CD14-positive monocyte (primary cell): ENCODE measurements around the gene MYO3B. TPM values are rescaled to one million over a fixed set of nuclear protein-coding genes. Genes with fewer than 3 reads are reported as not detected.

Experiments used
- DNase-seq, 3 donors: peaks; one replicate each; pipeline ENCODE4 v3.0.0-alpha.2; 2011 to 2022
- H2AFZ ChIP-seq: 2 replicates; pipeline ENCODE4 v1.6.0; 2012; ENCODE audit warnings: mild to moderate bottlenecking, low read depth, low read length, inconsistent platforms; ENCODE audit not compliant: insufficient read depth, poor library complexity, severe bottlenecking
- H3K27ac ChIP-seq, 2 donors: 1 replicate in 1 of 2; 2 replicates in 1 of 2; pipeline ENCODE4 v1.5.1; 2012 to 2013; ENCODE audit warnings: low read length in 2 of 2, control low read depth in 1 of 2, inconsistent platforms in 1 of 2, low read depth in 1 of 2, mild to moderate bottlenecking in 1 of 2
- H3K27me3 ChIP-seq, 2 donors: one replicate each; pipeline versions ENCODE4 v1.6.0 to v1.6.1; 2011 to 2013; ENCODE audit warnings: low read length in 2 of 2; ENCODE audit not compliant: control insufficient read depth in 2 of 2, insufficient read depth in 2 of 2
- H3K36me3 ChIP-seq, 2 donors: replicated peaks in 1 of 2; 1 replicate in 1 of 2; 2 replicates in 1 of 2; pipeline versions ENCODE4 v1.5.1 to v1.6.1; 2012 to 2013; ENCODE audit warnings: low read length in 2 of 2, control low read depth in 1 of 2, inconsistent platforms in 1 of 2, mild to moderate bottlenecking in 1 of 2; ENCODE audit not compliant: insufficient read depth in 2 of 2, control insufficient read depth in 1 of 2
- H3K4me1 ChIP-seq, 2 donors: 1 replicate in 1 of 2; 2 replicates in 1 of 2; pipeline versions ENCODE4 v1.5.1 to v1.6.1; 2012 to 2013; ENCODE audit warnings: low read length in 2 of 2, control low read depth in 1 of 2, inconsistent platforms in 1 of 2, mild to moderate bottlenecking in 1 of 2, moderate library complexity in 1 of 2; ENCODE audit not compliant: insufficient read depth in 2 of 2, control insufficient read depth in 1 of 2
- H3K4me2 ChIP-seq: replicated peaks from 2 replicates; pipeline ENCODE3; 2012; ENCODE audit warnings: low read length, moderate library complexity, mild to moderate bottlenecking; ENCODE audit not compliant: poor library complexity, severe bottlenecking; ENCODE audit errors: extremely low read depth
- H3K4me3 ChIP-seq, 3 experiments: fragments of 200-600 bp in 1 of 3; sonication (generic) in 1 of 3; replicated peaks in 1 of 3; 1 replicate in 2 of 3; 2 replicates in 1 of 3; pipeline ENCODE4 v1.5.1; 2011 to 2013; ENCODE audit warnings: low read length in 3 of 3, mild to moderate bottlenecking in 3 of 3, control low read depth in 2 of 3, low read depth in 2 of 3, inconsistent platforms in 1 of 3, moderate library complexity in 1 of 3
- H3K79me2 ChIP-seq: 2 replicates; pipeline ENCODE4 v1.6.0; 2012; ENCODE audit warnings: mild to moderate bottlenecking, control low read depth, inconsistent platforms, low read length, moderate library complexity; ENCODE audit not compliant: insufficient read depth
- H3K9ac ChIP-seq: 2 replicates; pipeline ENCODE4 v1.6.0; 2017; ENCODE audit warnings: low read length, mild to moderate bottlenecking; ENCODE audit not compliant: insufficient read depth, poor library complexity, severe bottlenecking
- H3K9me3 ChIP-seq, 2 donors: replicated peaks in 1 of 2; 1 replicate in 1 of 2; 2 replicates in 1 of 2; pipeline versions ENCODE4 v1.5.1 to v1.6.1; 2012 to 2013; ENCODE audit warnings: low read length in 2 of 2, control low read depth in 1 of 2; ENCODE audit not compliant: control insufficient read depth in 1 of 2, insufficient read depth in 1 of 2
- H4K20me1 ChIP-seq: 2 replicates; pipeline ENCODE4 v1.6.0; 2012; ENCODE audit warnings: mild to moderate bottlenecking, low read length, control low read depth, moderate library complexity; ENCODE audit not compliant: insufficient read depth
- H3K27ac Mint-ChIP-seq, 7 donors: one replicate each; pipeline ENCODE4 v1.8.0; 2020; ENCODE audit warnings: mild to moderate bottlenecking in 7 of 7, mixed read lengths in 7 of 7, moderate library complexity in 6 of 7, inconsistent platforms in 2 of 7
- H3K27me3 Mint-ChIP-seq, 3 donors: one replicate each; pipeline ENCODE4 v1.8.0; 2021 to 2022; ENCODE audit warnings: low read depth in 3 of 3, mild to moderate bottlenecking in 3 of 3, mixed read lengths in 3 of 3, moderate library complexity in 3 of 3, inconsistent platforms in 1 of 3
- H3K36me3 Mint-ChIP-seq, 2 donors: one replicate each; pipeline ENCODE4 v1.8.0; 2020; ENCODE audit warnings: mixed read lengths in 2 of 2, inconsistent platforms in 1 of 2, mild to moderate bottlenecking in 1 of 2
- H3K4me1 Mint-ChIP-seq: one replicate; pipeline ENCODE4 v1.8.0; 2020; ENCODE audit warnings: mild to moderate bottlenecking, mixed read lengths
- H3K4me3 Mint-ChIP-seq, 2 donors: one replicate each; pipeline ENCODE4 v1.8.0; 2020; ENCODE audit warnings: mild to moderate bottlenecking in 2 of 2, mixed read lengths in 2 of 2, moderate library complexity in 1 of 2
- H3K9me3 Mint-ChIP-seq, 7 donors: one replicate each; pipeline ENCODE4 v1.8.0; 2020 to 2022; ENCODE audit warnings: mixed read lengths in 7 of 7, mild to moderate bottlenecking in 6 of 7, moderate library complexity in 6 of 7, inconsistent platforms in 2 of 7
- CTCF ChIP-seq: fragments of 200-600 bp; IDR thresholded peaks from one replicate; pipeline ENCODE4 v1.8.0; 2022; ENCODE audit warnings: antibody characterized with exemption, mild to moderate bottlenecking
- WGBS: methylation state at CpG from one replicate; pipeline ENCODE4 v1.1.5; 2013; ENCODE audit warnings: missing lambda C conversion rate; ENCODE audit not compliant: insufficient coverage; 5-methylcytosine and 5-hydroxymethylcytosine counted together
- intact Hi-C, 2 donors: fragments of 100-400 bp; cut with micrococcal nuclease; formaldehyde crosslinking; loops; one replicate each; pipeline versions ENCODE4 v1.15.0 to v1.15.1; 2023
- polyA plus RNA-seq, 3 donors: library from polyadenylated mRNA; depleted of rRNA in 1 of 3; unstranded in 2 of 3; stranded (reverse) in 1 of 3; fragments of 300-500 nt in 2 of 3; fragments of >200 nt in 1 of 3; fragmentation: Illumina TruSeq in 2 of 3; gene quantifications; 1 replicate in 2 of 3; 2 replicates in 1 of 3; pipeline ENCODE4 v1.2.3, GENCODE V29; 2012 to 2021

Gene MYO3B
- polyA plus RNA-seq, 3 donors = not detected

GRCh38 chr2:170157025-170157684 is 20.8 kb upstream of the MYO3B start:
- no peak overlapping the region for H3K27ac Mint-ChIP-seq

GRCh38 chr2:170159060-170159459 is 18.9 kb upstream of the MYO3B start:
- no peak for TF ChIP-seq CTCF
- Histone ChIP-seq H4K20me1 (no peaks in the 10 kb centered on the region), H3K36me3 (no peaks in the 10 kb centered on the region), H3K9ac (no peak overlapping the region), H3K27me3 (no peaks in the 10 kb centered on the region), H3K9me3 (no peaks in the 10 kb centered on the region), H3K4me1 (no peaks in the 10 kb centered on the region), H3K4me2 (no peak overlapping the region), H2AFZ (no peak overlapping the region), H3K4me3 (no peak overlapping the region), H3K79me2 (no peaks in the 10 kb centered on the region), H3K27ac (no peak overlapping the region)
- Mint-ChIP-seq H3K4me3 (no peak overlapping the region), H3K36me3 (no peaks in the 10 kb centered on the region), H3K4me1 (peaks cover 6% of the 10 kb centered on the region), H3K9me3 (peaks cover 0 to 2% (median 0%) of the 10 kb centered on the region in 7 donors), H3K27me3 (peaks cover 0 to 4% (median 2%) of the 10 kb centered on the region in 3 donors), H3K27ac (no peak overlapping the region)
- DNase-seq = no peak
- intact Hi-C loops = no loop called here

More at GRCh38 chr2:170157025-170157684, 20.8 kb upstream of the MYO3B start:
- peaks cover 1 to 6% (median 2%) of the 10 kb centered on the region in 3 donors for H3K27me3 Mint-ChIP-seq
- Histone ChIP-seq H3K4me2 (no peak overlapping the region), H2AFZ (no peak overlapping the region), H3K4me3 (no peak overlapping the region), H3K9ac (no peak overlapping the region), H3K27me3 (no peaks in the 10 kb centered on the region), H4K20me1 (no peaks in the 10 kb centered on the region), H3K79me2 (no peaks in the 10 kb centered on the region), H3K27ac (no peak overlapping the region), H3K36me3 (no peaks in the 10 kb centered on the region), H3K9me3 (peaks cover 0 to 2% of the 10 kb centered on the region in 2 donors), H3K4me1 (no peaks in the 10 kb centered on the region)
- no CpG with 5 or more reads among the region's 3 CpGs for WGBS
- TF ChIP-seq CTCF = no peak
- no peaks in the 10 kb centered on the region for H3K36me3 Mint-ChIP-seq
- H3K4me3 Mint-ChIP-seq = no peak overlapping the region
- DNase-seq = no peak
- peaks cover 6% of the 10 kb centered on the region for H3K4me1 Mint-ChIP-seq
- intact Hi-C loops = no loop called here
- peaks cover 0 to 7% (median 1%) of the 10 kb centered on the region in 7 donors for H3K9me3 Mint-ChIP-seq
